ENCODE measurements around the gene KIF19.
A peak's percentile ranks its signal among the peaks of the same experiment; 100 is the strongest.

The KIF19 gene

DNA sequence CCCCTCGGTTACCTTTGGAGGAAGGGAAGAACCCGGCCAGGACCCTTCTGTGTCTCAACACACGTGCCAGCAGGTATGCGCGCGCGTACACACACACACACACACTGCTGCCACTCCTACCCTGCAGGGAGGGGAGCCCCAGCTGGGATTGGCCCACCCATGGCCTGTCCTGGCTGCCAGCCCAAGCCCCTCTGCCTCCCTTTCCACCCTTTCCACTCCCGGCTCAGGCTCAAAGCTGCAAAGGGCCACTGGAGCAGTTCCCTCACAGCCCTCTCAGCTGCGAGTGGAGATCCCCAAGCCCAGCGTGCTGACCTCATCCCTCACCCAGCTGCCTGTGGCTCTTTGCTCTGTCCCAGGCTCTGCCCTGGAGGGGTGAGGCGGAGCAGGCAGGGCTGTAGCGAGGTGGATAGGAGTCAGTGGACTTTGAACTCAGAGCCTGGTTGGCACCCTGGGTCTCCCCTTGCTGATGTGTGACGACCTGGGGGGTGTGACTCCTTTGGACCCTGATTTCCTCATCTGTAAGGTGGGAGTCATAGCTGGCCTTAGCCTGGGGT, 14.5 kb downstream of the KIF19 start:
- DNase-seq: peak; percentile 41 to 69

DNA sequence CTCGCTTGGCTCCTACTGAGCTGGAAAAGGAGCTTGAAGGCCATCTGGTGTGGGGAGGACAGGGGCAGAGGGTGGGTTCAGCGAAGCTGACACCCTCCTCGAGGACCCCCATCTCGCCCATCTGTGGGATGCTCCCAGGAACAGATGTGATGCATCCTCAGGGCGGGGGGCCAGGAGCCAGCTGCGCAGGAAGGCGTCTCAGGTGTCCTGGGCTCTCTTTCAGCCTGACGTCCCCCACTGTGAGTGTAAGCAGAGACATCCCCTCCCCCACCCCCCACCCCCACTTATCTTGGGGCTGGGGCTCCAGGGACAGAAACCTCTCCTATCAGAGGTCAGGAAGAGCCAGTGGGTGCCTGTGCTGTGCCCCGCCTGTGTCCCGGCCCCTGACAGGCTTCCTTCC, 16.2 kb downstream of the KIF19 start:
- DNase-seq: no peak

DNA sequence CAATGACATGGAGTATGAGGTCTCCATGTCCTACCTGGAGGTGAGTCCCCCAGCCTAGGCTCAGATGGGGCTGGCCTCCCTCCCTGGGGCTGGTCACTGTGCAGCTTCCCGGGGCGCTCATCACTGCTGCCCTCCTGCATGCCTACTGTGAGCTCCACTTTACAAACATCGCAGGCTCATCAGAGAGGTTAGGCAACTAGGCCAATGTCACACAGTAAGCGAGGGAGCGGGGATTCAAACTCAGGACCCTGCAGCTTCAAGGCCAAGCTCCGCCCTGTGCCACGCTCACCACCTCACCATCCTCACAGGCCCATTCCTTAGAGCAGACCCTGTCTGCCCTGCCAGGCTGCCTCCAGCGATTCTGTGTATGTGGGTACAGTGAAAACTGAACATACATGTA, 17.1 kb downstream of the KIF19 start:
- no peak for DNase-seq

DNA sequence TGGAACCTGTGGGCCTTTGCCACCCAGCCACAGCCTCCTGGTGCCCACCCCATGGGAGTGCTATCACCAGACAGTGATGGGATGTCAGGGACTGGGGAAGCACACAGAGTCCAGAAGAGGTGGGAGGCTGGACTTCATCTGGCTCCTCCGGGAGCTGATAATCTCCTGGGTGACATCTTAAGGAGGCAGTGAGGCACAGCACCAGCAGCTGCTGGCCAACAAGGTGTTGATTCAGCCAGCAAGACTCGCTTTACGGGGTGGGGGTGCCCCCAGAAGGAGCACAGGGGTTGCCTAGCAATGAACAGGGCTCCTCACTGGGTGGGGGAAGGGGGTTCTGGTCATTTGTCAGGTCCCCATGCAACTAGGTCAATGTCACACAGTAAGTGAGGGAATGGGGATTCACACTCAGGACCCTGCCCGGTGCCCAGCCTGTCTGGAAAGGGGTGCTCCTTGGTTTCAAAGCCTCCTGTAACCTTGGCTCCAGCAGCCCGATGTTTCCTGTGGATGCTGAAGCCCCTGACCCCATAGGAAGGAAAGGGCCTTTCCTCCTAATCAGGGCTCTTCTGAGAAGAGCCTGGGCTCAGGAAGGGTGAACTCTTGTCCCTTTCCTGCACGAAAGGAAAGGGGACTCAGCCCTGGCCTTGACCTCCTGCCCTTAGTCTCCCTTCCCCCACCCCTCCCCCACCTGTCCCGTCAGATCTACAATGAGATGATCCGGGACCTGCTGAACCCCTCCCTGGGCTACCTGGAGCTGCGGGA, 17.7 kb downstream of the KIF19 start:
- no peak for DNase-seq

DNA sequence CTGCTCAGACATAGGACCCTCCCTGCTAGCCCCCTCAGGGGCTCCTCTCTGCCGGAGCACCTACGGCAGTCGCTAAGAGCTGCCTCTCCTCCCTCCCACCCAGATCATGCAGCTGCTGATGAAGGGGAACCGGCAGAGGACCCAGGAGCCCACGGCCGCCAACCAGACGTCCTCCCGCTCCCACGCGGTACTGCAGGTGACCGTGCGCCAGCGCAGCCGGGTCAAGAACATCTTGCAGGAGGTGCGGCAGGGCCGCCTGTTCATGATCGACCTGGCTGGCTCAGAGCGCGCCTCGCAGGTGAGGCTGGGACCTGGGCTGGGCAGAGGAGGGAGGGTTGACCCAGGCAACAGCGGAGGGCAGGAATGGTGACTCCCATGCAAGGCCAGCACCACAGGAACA, 18.6 kb downstream of the KIF19 start:
- DNase-seq: no peak

DNA sequence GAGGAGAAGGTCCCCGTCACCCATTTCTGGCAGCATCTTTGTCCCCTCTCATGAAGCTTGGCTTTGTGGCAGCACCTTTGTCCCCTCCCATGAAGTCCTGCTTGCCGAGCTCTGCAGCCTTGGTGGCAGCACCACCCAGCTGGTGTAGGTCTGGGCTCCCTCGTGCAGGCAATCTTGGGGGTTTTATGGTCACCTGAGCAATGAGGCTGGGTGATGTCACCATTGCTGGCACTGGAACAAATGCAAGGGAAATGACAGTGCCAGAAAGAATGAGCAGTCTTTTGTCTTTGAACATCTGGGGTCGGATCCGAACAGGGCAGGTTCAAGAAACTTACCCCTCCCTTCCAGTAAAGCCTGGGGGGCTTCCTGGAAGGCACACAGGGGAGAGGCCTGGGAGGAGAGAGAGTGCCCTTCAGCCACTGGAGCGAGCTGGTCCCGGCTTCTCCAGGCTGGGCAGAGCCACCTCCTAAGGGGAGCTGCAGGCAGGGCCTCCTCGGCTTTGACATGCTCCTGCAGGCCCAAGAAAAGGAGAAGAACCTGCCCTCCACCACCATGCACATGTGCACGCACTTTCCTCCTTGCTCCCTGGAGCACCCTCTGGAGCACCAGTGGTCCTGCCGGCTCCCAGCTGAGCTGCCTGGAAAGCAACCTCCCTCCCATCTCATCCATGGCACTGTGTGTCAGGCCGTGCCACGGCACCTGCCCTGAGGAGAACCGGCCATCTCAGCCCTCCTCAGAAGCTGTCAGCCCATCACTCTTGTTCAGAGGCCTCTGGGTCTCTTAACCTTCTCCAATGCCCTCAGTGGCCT, 19.6 kb downstream of the KIF19 start:
- no peak for DNase-seq

DNA sequence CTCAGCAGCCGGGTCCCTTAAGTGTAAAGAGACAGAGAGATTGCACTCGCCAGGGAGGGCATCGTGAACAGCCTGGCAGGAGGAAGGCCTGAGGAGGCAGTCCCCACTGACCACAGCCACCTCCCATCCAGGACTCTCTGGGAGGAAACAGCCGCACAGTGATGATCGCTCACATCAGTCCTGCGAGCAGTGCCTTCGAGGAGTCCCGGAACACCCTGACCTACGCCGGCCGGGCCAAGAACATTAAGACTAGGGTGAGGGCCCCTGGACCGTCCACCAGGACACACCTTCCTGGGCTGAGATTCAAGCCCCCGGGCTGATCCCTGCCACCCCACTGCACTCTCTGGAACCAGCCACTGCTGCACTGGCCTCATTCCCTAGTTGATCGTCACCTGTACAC, 21.6 kb downstream of the KIF19 start:
- DNase-seq: no peak

DNA sequence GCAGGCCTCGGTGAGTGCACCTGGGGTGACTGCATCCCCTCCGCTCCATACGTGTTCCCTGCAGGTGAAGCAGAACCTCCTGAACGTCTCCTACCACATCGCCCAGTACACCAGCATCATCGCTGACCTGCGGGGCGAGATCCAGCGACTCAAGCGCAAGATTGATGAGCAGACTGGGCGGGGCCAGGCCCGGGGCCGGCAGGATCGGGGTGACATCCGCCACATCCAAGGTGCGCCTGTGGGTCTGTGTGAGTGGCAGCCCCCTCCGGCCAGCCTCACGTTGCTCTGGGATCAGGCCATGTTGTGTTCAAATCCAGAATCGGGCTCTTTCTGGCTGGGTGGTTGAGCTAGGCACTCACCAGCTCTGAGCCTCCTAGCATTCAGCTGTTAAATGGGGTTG, 23.1 kb downstream of the KIF19 start:
- no peak for DNase-seq

DNA sequence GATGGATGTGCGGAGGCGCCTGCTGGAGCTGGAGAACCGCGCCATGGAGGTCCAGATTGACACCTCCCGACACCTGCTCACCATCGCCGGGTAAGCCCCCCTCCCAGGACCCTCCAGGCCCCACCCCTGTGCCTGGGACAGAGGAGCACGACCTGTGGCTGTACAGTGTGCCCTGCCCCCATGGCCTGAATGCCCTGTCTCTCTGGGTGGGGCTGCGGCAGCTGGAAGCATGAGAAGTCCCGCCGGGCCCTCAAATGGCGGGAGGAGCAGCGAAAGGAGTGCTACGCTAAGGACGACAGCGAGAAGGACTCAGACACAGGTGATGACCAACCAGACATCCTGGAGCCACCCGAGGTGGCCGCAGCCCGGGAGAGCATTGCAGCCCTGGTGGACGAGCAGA, 24.5 kb downstream of the KIF19 start:
- DNase-seq: no peak

DNA sequence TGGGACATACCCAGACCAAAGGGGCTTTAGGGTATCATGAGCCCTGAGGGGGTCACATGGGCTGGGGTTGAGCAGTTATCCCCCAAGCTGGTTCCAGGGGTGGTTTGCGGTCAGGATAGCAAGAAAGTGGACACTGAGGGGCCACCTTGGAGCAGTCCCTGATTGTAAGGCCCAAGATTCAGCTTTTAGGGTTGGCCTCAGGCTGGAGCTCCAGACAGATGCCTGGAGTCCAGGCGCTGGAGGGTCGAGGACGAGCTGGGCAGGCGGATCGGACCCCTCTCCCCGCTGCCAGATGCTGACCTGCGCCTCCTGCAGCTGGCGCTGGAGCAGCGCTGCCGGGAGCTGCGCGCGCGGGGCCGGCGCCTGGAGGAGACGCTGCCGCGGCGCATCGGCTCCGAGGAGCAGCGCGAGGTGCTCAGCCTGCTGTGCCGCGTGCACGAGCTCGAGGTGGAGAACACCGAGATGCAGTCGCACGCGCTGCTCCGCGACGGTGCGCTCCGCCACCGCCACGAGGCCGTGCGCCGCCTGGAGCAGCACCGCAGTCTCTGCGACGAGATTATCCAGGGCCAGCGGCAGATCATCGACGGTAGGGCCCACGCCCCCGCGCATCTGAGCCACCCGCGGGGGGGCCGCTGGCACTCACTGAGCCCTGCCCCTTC, 25.7 kb downstream of the KIF19 start:
- no peak for DNase-seq

DNA sequence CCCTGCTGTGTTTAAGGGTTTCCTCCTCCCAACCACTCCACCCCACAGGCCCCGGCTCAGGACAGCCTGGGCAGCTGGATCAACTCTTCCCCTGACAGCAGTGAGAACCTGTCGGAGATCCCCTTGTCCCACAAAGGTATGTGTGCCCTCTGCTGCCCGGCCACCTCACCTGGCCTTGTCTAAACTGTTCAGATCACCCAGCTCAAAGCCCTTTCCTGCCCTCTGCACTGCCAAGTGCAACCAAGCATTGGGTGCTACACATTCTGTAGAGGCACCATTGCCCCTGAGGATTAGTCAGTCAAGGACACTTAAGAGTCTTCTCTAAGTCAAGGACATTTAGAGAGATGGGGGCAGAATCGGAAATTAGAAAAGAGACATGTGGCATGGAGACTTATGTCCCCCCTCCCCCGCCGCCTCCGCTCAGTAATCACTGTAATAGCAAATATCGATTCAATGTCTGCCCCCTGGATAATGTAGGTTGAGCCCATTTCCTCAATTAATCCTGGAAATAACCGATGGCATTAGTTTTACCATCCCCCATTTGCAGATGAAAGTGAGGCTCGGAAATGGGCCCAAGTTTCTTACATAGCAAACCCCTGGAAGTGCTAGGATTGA, 27.5 kb downstream of the KIF19 start:
- DNase-seq: no peak

DNA sequence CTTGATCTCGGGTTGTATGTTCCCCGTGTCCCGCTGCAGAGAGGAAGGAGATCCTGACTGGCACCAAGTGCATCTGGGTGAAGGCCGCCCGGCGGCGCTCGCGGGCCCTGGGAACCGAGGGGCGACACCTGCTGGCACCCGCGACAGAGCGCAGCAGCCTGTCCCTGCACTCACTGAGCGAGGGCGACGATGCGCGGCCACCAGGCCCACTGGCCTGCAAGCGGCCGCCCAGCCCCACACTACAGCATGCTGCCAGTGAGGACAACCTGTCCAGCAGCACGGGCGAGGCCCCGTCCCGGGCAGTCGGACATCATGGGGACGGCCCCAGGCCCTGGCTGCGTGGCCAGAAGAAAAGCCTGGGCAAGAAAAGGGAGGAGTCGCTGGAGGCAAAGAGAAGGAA, 28.1 kb downstream of the KIF19 start:
- DNase-seq: no peak

DNA sequence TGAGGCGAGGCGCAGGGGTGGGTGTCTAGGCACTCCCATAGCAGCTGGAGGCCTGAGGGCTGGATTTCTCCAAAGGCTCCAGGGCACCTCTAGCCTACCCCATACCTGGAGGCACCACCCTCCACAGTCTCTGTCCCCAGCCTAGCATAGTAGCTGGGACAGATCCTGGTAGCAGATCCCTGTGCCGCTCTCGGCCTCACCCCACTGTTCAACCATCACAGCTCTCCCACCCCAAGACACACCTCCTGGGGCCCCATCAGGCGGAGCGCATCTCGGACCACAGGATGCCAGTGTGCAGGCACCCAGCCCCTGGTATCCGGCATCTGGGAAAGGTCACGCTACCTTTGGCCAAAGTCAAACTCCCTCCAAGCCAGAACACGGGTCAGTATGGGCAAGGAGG, 28.5 kb downstream of the KIF19 start:
- DNase-seq: no peak

DNA sequence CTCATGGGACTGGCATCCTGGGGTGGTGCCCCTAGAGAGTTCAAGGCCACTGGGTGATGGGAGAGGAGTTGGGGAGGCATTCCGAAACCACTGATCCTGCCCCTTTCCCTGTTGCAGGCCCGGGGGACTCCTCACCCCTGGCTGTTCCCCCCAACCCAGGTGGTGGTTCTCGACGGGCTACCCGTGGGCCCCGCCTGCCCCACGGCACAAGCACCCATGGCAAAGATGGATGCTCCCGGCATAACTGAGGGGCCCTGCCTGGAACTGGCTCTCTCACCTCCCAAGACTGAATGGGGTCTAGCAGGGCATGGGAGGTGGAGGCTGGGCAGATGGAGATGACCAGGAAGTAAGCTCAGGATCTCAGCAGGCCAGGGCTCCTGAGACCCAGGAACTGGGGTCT, 29.0 kb downstream of the KIF19 start:
- no peak for DNase-seq

DNA sequence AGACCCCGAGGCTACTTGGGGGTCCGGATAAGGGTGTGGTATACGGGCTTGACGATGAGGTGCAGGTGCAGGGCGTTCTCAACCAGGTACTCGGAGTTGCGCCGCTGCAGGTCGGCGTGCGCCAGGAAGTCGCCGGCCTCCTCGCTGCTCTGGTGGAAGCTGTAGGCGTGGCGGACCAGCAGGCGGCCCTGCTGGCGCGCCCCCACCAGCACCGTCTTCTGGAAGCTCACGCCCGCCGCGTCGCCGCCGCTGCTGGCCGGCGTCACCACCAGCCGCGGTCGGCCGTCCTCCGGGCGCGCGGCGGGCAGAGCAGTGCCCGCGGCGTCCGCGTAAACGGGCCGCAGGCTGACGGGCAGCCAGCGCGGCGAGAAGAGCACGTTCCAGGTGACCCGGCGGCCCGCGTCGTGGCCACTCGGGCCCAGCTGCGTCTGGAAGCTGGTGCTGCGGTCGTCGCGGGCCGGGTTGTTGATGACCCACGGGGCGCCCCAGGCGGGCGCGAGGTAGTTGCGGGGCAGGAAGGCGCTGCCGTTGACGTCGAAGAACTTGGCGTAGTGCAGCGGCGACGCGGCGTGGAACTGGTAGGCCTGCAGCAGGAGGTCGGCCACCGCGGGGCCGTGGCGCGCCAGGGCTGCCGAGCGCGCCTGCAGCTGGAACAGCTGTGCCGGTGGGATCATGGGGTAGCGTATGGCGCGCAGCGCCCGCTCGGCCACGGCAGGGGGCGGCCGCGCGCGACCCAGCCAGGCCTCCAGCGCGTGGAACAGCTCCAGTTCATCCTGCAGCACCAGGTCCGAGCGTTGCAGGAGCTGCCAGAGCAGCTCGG, 30.8 kb downstream of the KIF19 start:
- no peak for DNase-seq

DNA sequence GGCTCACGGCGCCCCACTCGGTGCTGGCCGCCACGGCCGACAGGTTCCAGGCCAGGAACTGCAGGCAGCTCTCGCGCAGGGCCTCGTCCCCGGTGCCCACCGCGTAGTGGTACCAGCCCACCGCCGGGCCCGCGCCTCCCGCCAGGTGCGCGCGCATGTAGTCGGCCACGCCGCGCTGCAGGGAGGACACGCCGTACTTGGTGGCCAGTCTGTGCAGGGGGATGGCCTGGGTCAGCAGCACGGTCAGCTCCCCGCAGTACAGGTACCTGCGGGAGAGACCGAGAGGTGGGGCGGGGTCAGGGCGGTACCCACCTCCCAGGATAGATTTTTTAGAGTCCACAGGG, 31.4 kb downstream of the KIF19 start:
- DNase-seq: no peak

DNA sequence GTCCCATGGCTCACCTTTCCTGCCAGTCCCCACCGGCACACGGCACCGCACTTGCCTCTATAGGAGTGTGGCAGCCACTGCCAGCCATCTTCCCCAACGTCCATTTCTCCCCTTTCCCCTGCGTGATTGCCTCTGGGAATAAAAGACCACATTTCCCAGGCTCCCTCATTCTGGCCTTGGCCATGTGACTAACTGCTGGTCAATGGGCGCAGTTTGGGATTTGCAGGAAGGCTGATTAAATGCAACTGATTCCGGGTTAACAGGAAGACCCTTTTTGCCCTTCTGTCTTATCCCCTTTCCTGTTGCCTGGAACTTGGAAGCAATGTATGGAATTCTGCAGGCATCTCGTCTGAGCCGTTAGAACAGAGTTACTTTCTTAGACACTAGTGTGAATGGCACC, 32.7 kb downstream of the KIF19 start:
- DNase-seq: no peak

DNA sequence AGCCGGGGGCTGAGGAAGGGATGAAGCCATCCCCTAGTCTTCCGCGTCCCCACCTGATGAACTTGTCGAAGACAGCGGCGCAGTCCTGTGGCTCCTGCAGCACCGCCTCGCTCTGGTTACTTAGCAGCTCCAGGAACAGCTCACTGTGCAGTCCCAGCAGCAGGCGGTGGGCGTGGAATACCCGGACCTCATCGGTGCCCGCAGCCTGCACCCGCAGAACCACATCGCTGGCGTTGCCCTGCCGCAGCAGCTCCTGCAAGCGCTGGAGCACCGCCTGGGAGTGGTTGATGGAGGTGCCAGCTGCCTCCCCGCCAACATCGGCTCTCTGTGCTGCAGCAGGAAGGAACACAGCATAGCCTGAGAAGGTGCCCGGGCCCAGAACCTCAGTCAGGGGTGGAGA, 33.9 kb downstream of the KIF19 start:
- no peak for DNase-seq

DNA sequence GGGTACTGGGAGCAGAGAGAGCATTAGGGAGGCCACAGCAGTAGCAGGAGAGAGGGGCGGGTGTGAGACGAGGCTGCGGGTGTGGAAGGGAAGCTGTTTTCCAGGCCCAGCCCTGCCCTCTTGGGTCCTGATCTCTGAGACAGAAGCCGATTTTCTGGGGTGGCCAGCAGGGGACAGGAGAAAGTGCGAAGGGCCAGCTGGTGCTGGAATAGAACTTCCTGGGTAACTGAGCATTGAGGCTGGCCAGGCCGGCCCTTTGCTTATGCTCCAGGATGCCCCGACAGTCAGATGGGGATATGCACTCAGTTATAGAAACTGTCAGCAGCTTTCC, 34.8 kb downstream of the KIF19 start:
- no peak for DNase-seq

DNA sequence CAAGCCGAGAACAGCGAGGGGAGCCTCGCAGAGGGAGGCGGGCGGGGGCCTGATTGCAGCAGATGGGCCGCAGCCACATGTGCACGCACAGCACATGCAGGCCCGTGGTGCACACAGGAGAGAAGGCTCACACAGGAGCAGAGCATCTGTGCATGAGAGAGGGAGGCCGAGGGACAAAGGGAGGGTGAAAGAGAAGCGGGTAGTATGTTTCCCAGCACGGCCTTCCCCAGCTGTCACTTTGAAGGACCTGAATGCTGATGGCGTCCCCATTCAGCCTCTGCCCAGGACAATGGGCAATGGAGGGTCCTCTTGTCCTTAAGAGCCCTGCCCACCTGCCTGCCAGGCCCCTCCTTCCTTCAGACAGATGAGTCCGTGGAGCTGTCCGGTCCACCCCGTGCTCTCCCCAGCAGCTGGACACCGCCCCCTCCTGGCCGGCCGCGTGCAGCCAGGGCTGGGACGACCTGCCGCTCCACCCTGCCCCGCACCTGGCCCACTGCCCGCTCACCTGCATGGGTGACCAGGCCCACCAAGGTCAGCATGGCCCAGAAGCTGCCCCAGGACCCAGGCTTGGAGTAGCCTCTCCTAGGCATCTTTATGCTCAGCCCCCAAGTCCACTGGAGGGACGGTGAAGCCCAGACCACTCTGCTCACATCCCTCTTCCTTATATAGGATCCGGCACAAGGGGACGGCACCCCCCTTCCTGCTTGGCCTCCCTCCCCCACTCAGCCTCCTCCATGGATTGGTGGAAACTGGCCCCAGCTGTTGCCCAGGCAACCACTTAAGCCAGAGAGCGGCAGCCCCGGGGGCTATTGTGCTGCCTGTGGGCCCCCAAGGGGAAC, 35.4 kb downstream of the KIF19 start, which contains the start of gene BTBD17:
Gene BTBD17 (minus strand): TSS at position 639 of the 839 bp plus-strand sequence. CDS start 49 bp downstream, at position 590.
- peak; percentile 48 to 67 for DNase-seq

DNA sequence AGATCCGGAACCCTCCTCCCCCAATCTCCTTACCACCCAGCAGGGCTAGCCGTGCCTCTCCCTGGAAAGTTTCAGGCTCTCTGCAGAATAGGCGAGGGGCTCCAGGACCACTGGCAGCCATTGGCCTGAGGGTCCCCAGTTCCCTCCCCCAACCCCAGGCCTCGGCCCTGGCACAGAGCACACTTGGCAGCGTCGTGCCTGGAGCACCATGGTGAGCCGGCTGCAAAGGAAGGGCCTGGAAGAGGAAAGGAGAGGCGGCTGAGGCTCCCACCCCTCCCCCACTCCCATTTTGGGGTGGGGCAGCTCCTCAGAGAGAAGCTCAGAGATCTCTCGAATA, 36.0 kb downstream of the KIF19 start:
- DNase-seq: no peak

All from hippocampal formation (tissue), 2 donors.